WTC11 (cell line): Measurements from ENCODE around the gene CAGE1. TPM values are rescaled to one million over a fixed set of nuclear protein-coding genes. Genes with fewer than 3 reads are reported as not detected.

ENCODE experiments used
- ATAC-seq: fragments of 200-7000 bp; cut with Tn5 transposase; 2 replicates; pipeline ENCODE4 v1.10.0; 2021; ENCODE audit warnings: mild to moderate bottlenecking, moderate library complexity
- CTCF ChIA-PET: fragments of 300-600 bp; sonication (Branson Sonifier 250); formaldehyde crosslinking; loops from one replicate; lab custom pipeline; 2021; ENCODE audit warnings: antibody characterized with exemption; lab: Charles Lee
- POLR2A ChIA-PET: fragments of 350-600 bp; sonication (Branson Sonifier 250); formaldehyde crosslinking; loops from one replicate; lab custom pipeline; 2021; ENCODE audit warnings: antibody characterized with exemption; lab: Charles Lee
- DNase-seq: peaks from one replicate; pipeline ENCODE4 v3.0.0; 2021; ENCODE audit warnings: low spot score
- H3K27ac Mint-ChIP-seq: 2 replicates; pipeline ENCODE4 v1.8.0; 2021; ENCODE audit warnings: mixed read lengths
- H3K27me3 Mint-ChIP-seq: 2 replicates; pipeline ENCODE4 v1.8.0; 2021; ENCODE audit warnings: low read depth, mild to moderate bottlenecking, moderate library complexity, mixed read lengths
- H3K36me3 Mint-ChIP-seq: 2 replicates; pipeline ENCODE4 v1.8.0; 2021; ENCODE audit warnings: mixed read lengths
- H3K4me1 Mint-ChIP-seq: 2 replicates; pipeline ENCODE4 v1.8.0; 2022; ENCODE audit warnings: mixed read lengths
- H3K4me3 Mint-ChIP-seq: 2 replicates; pipeline ENCODE4 v1.8.0; 2021; ENCODE audit warnings: mild to moderate bottlenecking, moderate library complexity, mixed read lengths
- H3K9me3 Mint-ChIP-seq: 2 replicates; pipeline ENCODE4 v1.8.0; 2021; ENCODE audit warnings: mixed read lengths
- ATF1 ChIP-seq: sonication (generic); formaldehyde crosslinking; IDR thresholded peaks from 2 replicates; pipeline ENCODE4 v1.8.1; 2023; ENCODE audit warnings: mild to moderate bottlenecking, moderate library complexity, missing genetic modification reagents
- ATF2 ChIP-seq: sonication (generic); formaldehyde crosslinking; IDR thresholded peaks from 2 replicates; pipeline ENCODE4 v1.8.1; 2022; ENCODE audit warnings: low read depth, missing genetic modification reagents, borderline replicate concordance
- CDX4 ChIP-seq: fragments of 250-450 bp; sonication (Bioruptor Pico); IDR thresholded peaks from 2 replicates; pipeline ENCODE4 v1.9.0; 2021; ENCODE audit warnings: moderate library complexity, mild to moderate bottlenecking, inconsistent platforms, borderline replicate concordance
- CTCF ChIP-seq: fragments of 200-600 bp; IDR thresholded peaks from 2 replicates; pipeline ENCODE4 v1.8.0; 2022; ENCODE audit warnings: antibody characterized with exemption
- E2F1 ChIP-seq: sonication (generic); formaldehyde crosslinking; IDR thresholded peaks from 2 replicates; pipeline ENCODE4 v1.8.0; 2022; ENCODE audit warnings: mild to moderate bottlenecking, missing genetic modification reagents
- EMX1 ChIP-seq: fragments of 250-450 bp; sonication (Bioruptor Pico); IDR thresholded peaks from 2 replicates; pipeline ENCODE4 v1.8.0; 2021; ENCODE audit warnings: mild to moderate bottlenecking
- GRHL2 ChIP-seq: fragments of 250-450 bp; sonication (Bioruptor Pico); IDR thresholded peaks from 2 replicates; pipeline ENCODE4 v1.8.0; 2022; ENCODE audit warnings: mild to moderate bottlenecking, moderate library complexity; ENCODE audit not compliant: insufficient replicate concordance, severe bottlenecking
- HMGXB4 ChIP-seq: sonication (generic); formaldehyde crosslinking; IDR thresholded peaks from 2 replicates; pipeline ENCODE4 v1.8.1; 2023; ENCODE audit warnings: mild to moderate bottlenecking, moderate library complexity, missing genetic modification reagents
- NR3C1 ChIP-seq: sonication (generic); formaldehyde crosslinking; conservative IDR thresholded peaks from 2 replicates; pipeline ENCODE4 v1.8.1; 2023; ENCODE audit warnings: low read depth, mild to moderate bottlenecking, missing genetic modification reagents
- PREB ChIP-seq: sonication (generic); formaldehyde crosslinking; IDR thresholded peaks from 2 replicates; pipeline ENCODE4 v1.8.1; 2022; ENCODE audit warnings: mild to moderate bottlenecking, missing genetic modification reagents, moderate library complexity, borderline replicate concordance
- PRRX2 ChIP-seq: fragments of 250-450 bp; sonication (Bioruptor Pico); IDR thresholded peaks from 2 replicates; pipeline ENCODE4 v1.8.0; 2021; ENCODE audit warnings: mild to moderate bottlenecking
- USF1 ChIP-seq: sonication (generic); formaldehyde crosslinking; IDR thresholded peaks from 2 replicates; pipeline ENCODE4 v1.8.0; 2022; ENCODE audit warnings: mild to moderate bottlenecking, missing genetic modification reagents
- ZMAT4 ChIP-seq: fragments of 250-450 bp; sonication (Bioruptor Pico); IDR thresholded peaks from 2 replicates; pipeline ENCODE4 v1.9.0; 2021; ENCODE audit warnings: mild to moderate bottlenecking
- ZNF121 ChIP-seq: sonication (generic); formaldehyde crosslinking; IDR thresholded peaks from 2 replicates; pipeline ENCODE4 v1.8.0; 2023; ENCODE audit warnings: missing genetic modification reagents
- ZNF263 ChIP-seq: sonication (generic); formaldehyde crosslinking; IDR thresholded peaks from 2 replicates; pipeline ENCODE4 v1.8.1; 2022; ENCODE audit warnings: low read depth, mild to moderate bottlenecking, moderate library complexity, missing genetic modification reagents
- ZNF425 ChIP-seq: fragments of 250-450 bp; sonication (Bioruptor Pico); conservative IDR thresholded peaks from 2 replicates; pipeline ENCODE4 v1.9.0; 2021; ENCODE audit warnings: mild to moderate bottlenecking
- ZNF671 ChIP-seq: fragments of 250-450 bp; sonication (Bioruptor Pico); IDR thresholded peaks from 2 replicates; pipeline ENCODE4 v1.8.0; 2021; ENCODE audit warnings: mild to moderate bottlenecking
- total RNA-seq: library from RNA; stranded (reverse); gene quantifications from 3 replicates; pipeline ENCODE4 v1.2.3, GENCODE V29; 2021

CAGE1 gene
- total RNA-seq, 1 experiment from 2014 or later, result 0.07 TPM

GRCh38 chr6:7290079-7290478 lies 99.5 kb downstream of the CAGE1 start:
- peaks cover 54% of the 10 kb centered on the region for H3K36me3 Mint-ChIP-seq
- H3K9me3 Mint-ChIP-seq, result no peaks in the 10 kb centered on the region
- no peak overlapping the region for H3K4me3 Mint-ChIP-seq
- no peaks in the 10 kb centered on the region for H3K4me1 Mint-ChIP-seq
- no peaks in the 10 kb centered on the region for H3K27me3 Mint-ChIP-seq
- TF ChIP-seq ATF1 (CRISPR knock-in tag) (no peak), EMX1 (CRISPR knock-in tag) (no peak), ZMAT4 (CRISPR knock-in tag) (no peak), ZNF263 (CRISPR knock-in tag) (no peak)
- ChIA-PET POLR2A (no interaction called here), CTCF (no interaction called here)
- DNase-seq (no peak), ATAC-seq (no peak)
- no peak overlapping the region for H3K27ac Mint-ChIP-seq

GRCh38 chr6:7285416-7285815 lies 104.1 kb downstream of the CAGE1 start:
- POLR2A ChIA-PET, result no interaction called here
- no peak overlapping the region for H3K4me3 Mint-ChIP-seq
- H3K27ac Mint-ChIP-seq, result no peak overlapping the region
- H3K4me1 Mint-ChIP-seq, result 0 out of 2 replicates have a peak, but pooled peaks cover 4% of the 10 kb centered on the region
- H3K9me3 Mint-ChIP-seq, result no peaks in the 10 kb centered on the region
- ATAC-seq, result no peak
- no peaks in the 10 kb centered on the region for H3K27me3 Mint-ChIP-seq
- TF ChIP-seq PREB (CRISPR knock-in tag) (no peak), CDX4 (CRISPR knock-in tag) (no peak), ATF1 (CRISPR knock-in tag) (no peak), HMGXB4 (CRISPR knock-in tag) (no peak), ZNF121 (CRISPR knock-in tag) (peak; percentile 50; the same call in 1 of the 2 replicates), CTCF (no peak), PRRX2 (CRISPR knock-in tag) (no peak)
- CTCF ChIA-PET, result interaction anchor here (0.7 to 0.9 kb wide), 2 partner anchors 10 to 11 kb away, joined by 3 read pairs; no protein-coding TSS in a partner anchor
- peaks cover 36% of the 10 kb centered on the region for H3K36me3 Mint-ChIP-seq
- DNase-seq, result no peak

- Mint-ChIP-seq H3K9me3 (no peaks in the 10 kb centered on the region), H3K27me3 (no peaks in the 10 kb centered on the region), H3K4me1 (0 out of 2 replicates have a peak, but pooled peaks cover 4% of the 10 kb centered on the region), H3K27ac (no peak overlapping the region), H3K36me3 (peaks cover 19% of the 10 kb centered on the region), H3K4me3 (no peak overlapping the region)
- ChIA-PET CTCF (no interaction called here), POLR2A (no interaction called here)
- no peak for DNase-seq
- ATAC-seq, result no peak
- TF ChIP-seq NR3C1 (no peak), ZNF121 (CRISPR knock-in tag) (no peak), CTCF (no peak), ATF1 (CRISPR knock-in tag) (no peak), E2F1 (CRISPR knock-in tag) (no peak), ATF2 (CRISPR knock-in tag) (no peak), ZNF671 (CRISPR knock-in tag) (no peak), GRHL2 (CRISPR knock-in tag) (no peak), USF1 (CRISPR knock-in tag) (no peak), ZNF425 (CRISPR knock-in tag) (no peak)
Measured at GRCh38 chr6:7283676-7284075, 105.9 kb downstream of the CAGE1 start.
